Measurements from ENCODE around the gene ZSCAN10. TPM values are rescaled to one million over a fixed set of nuclear protein-coding genes. Genes with fewer than 3 reads are reported as not detected.

ZSCAN10 gene
- total RNA-seq, 1 experiment from 2014 or later, result not detected

GRCh38 chr16:3134338-3135125 is 35.4 kb upstream of the ZSCAN10 start, which contains the start of gene ZNF213:
TSS of gene ZNF213 (plus strand) at chr16:3135029. CDS start at chr16:3137281, 2,252 bp downstream.
- DNase-seq (ENCODE audit: low read depth), result peak; percentile 98

DNA sequence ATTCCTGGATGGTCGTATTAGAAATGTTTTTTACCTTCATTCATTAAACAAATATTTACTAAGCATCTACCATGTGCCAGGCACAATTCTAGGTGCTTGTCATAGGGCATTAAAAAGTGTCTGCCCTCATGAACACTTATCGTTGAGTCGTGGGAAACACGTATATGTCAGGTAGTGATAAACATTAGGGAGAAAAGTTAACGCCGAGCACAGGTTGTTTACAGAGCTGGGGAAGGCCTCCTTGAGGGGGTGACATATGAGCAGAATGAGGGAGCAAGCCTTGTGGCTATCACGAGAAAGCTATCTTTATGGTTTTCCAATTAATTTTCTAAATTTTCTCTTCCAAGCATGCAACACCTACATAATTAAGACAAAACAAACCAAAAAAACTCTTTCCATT is 34.8 kb upstream of the ZSCAN10 start:
- no peak for DNase-seq (ENCODE audit: low read depth)

- DNase-seq (ENCODE audit: low read depth), result no peak
Measured at GRCh38 chr16:3131755-3132377, 32.8 kb upstream of the ZSCAN10 start.

GRCh38 chr16:3129137-3130131 is 30.3 kb upstream of the ZSCAN10 start:
- DNase-seq (ENCODE audit: low read depth), result peak; percentile 72

- no peak for DNase-seq (ENCODE audit: low read depth)
Measured at GRCh38 chr16:3127745-3128144, 28.7 kb upstream of the ZSCAN10 start.

DNA sequence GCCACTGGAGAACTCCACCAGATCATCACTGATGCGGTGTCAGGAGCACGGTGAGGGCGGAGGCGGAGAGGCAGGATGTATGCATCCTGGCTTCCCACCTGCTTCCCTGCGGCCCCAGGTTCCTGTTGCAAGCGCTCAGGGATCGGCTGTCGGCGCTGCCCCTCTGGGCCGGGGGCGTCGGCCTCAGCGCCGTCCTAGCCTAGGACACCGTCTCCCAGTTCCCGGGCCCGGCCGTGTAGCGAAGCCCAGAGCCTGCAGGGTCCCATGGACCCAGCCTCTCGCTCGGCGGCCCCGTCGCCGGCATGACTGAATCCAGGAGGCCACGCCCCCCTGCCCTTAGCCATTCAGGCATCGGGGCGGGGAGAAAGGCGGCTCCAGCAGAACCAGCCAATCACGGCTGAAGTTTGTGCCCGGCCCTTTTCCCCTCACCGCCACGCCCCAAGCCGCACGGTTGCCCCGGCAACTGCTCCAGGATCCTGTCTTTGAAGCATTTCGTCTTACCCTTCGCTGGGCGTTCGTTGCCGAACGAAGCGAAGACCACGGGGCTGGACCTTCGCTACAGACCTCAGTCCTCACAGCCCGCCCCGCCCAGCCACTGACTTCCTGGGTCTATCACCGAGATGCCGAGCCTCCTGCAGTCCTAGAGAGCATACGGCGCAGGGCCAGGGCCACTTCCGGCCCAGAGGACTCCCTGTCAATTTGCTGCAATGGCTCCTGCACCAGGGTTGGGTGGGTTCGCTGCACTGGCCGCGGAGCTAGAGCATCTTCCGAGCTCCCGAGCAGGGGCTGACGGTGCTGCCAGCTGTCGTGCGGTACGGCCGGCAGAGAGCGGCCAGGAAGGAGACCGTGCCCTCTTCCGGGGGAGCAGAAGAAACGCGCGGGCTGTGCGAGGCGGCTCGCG is 25.1 kb upstream of the ZSCAN10 start:
- peak; percentile 96 for DNase-seq (ENCODE audit: low read depth)

- no peak for DNase-seq (ENCODE audit: low read depth)
Measured at GRCh38 chr16:3122926-3123570, 24.0 kb upstream of the ZSCAN10 start.

DNA sequence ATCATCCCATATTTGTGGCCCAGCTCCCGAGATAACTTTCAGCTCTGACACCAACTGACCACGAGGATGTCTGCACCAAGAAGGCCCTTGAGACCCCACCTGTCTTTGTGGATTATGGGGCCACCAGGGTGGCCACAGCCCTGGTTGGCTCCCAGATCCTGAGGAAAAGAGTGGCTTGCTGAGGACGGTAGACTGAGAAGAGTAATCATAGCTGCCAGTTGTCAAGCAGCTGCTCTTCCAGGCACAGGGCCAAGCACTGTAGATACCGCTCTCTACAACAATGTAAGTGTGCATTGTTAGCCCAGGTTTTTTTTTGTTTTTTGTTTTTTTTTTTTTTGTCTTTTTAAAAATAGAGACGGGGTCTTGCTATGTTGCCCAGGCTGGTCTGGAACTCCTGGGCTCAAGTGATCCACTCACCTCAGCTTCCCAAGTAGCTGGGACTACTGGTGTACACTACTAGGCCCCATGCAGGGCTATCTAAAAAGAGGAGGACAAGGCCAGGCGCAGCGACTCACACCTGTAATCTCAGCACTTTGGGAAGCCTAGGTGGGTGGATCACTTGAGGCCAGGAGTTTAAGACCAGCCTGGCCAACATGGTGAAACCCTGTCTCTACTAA is 22.9 kb upstream of the ZSCAN10 start:
- no peak for DNase-seq (ENCODE audit: low read depth)

- no peak for DNase-seq (ENCODE audit: low read depth)
Measured at GRCh38 chr16:3120435-3120834, 21.3 kb upstream of the ZSCAN10 start.

DNA sequence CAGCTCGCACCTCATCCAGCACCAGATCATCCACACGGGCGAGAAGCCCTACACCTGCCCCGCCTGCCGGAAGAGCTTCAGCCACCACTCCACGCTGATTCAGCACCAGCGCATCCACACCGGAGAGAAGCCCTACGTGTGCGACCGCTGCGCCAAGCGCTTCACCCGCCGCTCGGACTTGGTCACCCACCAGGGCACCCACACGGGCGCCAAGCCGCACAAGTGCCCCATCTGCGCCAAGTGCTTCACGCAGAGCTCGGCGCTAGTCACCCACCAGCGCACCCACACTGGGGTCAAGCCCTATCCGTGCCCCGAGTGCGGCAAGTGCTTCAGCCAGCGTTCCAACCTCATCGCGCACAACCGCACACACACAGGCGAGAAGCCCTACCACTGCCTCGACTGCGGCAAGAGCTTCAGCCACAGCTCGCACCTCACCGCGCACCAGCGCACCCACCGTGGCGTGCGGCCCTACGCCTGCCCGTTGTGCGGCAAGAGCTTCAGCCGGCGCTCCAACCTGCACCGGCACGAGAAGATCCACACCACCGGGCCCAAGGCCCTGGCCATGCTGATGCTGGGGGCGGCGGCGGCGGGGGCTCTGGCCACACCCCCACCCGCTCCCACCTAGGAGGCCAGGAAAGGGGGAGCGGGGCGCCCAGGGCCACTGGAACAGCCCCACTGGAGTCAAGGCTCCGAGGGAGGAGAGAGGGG is 20.8 kb upstream of the ZSCAN10 start:
- DNase-seq (ENCODE audit: low read depth), result no peak

DNA sequence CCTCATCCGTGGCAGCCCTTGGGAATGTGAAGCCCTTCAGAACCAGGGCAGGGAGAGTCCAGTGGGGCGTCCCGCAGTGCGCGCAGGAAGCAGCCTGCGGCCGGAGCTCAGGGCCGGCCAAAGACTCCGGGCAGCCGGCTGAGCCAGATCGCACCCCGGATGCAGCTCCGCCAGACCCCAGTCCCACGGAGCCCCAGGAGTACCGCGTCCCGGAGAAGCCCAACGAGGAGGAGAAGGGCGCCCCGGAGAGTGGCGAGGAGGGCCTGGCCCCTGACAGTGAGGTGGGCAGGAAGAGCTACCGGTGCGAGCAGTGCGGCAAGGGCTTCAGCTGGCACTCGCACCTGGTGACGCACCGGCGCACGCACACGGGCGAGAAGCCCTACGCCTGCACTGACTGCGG is 20.2 kb upstream of the ZSCAN10 start:
- no peak for DNase-seq (ENCODE audit: low read depth)

DNA sequence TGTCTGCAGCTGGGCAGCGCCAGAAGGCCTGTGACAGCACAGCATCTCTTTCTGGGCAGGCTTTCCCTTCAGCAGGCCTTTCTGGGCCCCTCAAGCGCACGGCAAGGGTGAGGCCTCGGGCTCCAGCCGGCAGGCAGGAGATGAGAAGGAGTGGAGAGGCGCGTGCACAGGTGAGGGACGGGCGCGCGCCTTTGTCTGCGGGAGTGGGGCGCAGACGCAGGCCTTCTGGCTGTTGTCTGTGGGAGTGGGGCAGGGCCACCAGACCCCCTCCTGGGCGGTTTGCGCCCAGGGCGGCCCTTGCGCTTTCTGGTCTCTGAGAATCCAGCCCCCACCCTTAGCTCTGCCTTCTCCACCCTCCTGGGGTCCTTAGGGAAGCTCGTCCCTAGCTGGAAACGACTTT is 19.8 kb upstream of the ZSCAN10 start:
- DNase-seq (ENCODE audit: low read depth), result no peak

DNA sequence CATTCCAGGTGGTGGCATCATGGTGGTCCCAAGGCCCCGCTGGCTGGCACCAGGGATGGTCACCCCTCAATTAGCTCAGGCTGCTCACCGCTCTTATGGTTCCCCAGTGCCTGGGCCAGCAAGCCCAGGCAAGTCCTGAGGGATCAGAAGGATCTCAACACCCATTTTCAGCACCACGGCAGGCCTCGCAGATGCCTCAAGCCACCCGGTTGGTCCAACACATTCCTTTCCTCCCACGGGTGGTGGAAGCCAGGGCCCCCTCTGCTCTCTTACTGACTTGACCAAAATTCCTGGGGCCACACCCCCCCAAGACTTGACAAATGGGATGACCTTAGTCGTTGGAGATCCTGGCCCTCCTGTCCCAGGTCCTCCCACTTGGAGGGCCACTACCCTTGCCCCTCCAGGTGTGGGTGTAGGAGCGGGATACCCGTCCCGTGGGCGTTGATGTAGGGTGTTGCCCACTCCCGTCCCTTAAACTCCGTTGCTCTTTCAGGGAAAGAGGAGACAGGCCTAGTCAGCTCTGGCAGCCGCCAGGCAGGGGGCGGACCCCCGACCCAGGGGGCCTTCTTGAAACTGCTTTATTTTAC is 19.2 kb upstream of the ZSCAN10 start:
- no peak for DNase-seq (ENCODE audit: low read depth)

DNA sequence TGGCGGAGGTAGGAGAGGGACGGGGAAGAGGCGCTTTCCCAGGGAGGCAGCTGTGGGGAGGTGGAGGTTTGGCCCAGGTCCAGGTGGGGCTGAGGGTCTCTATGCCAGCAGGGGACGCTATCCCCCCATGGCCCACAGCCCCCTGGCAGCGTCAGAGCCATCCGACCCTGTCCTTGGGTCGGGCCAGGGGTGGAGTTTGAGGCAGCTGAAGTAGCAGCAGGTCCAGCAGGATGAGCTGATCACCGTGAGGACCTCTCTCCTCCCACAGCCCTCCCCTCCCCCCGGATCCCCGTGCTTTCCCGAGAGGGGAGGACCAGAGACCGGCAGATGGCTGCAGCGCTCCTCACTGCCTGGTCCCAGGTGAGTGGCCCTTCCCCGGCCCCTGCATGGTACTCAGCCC is 16.5 kb upstream of the ZSCAN10 start:
- no peak for DNase-seq (ENCODE audit: low read depth)

GRCh38 chr16:3115003-3115402 is 15.9 kb upstream of the ZSCAN10 start:
- no peak for DNase-seq (ENCODE audit: low read depth)

DNA sequence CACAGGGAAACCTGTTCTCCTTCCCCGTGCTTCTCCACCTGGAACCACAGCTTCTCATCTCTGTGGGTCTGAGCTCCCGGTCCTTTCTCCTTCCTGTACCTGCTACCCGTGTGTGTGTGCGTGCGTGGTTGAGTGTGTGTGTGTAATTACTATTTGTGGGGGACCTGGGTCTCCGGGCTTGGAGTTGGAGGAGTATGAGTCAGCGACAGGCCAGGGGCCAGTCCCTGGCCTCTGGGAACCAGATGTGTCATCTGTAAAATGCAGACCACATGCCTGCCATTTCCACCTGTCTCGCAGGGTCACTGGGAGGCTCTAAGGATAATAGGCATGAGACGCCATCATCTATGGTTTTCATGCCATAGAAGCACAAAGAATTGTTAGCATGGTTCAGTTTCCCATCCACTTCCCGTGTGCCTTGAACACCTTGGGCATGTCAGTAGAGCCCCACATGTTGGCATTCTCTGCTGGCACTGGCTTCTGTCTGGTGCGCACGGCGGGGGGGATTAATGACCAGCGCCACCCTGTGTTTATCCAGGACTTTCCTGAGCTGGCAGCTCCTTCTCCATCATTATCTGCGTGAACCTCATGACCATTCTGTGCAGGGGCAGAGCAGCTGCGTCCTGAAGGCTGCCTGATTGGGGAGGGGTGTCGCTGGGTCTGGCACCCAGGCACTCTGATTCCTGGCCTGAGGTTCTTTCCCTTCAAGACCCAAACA is 14.8 kb upstream of the ZSCAN10 start:
- peak; percentile 56 for DNase-seq (ENCODE audit: low read depth)

GRCh38 chr16:3112881-3113574 is 13.9 kb upstream of the ZSCAN10 start:
- DNase-seq (ENCODE audit: low read depth), result no peak

Data from HT1080 (cell line).